Esophagus muscularis mucosa (tissue), 4 donors: ENCODE measurements around the gene RIPK3.

Experiments
- EP300 ChIP-seq: sonication (generic); formaldehyde crosslinking; IDR thresholded peaks from one replicate; pipeline ENCODE4 v1.6.1; 2017; ENCODE audit warnings: antibody characterized with exemption
- POLR2A ChIP-seq: fragments of 450-650 bp; IDR thresholded peaks from one replicate; pipeline ENCODE4 v1.6.1; 2017; ENCODE audit warnings: antibody characterized with exemption, moderate library complexity, mild to moderate bottlenecking, low read depth
- TF ChIP-seq, protein P1 (sequence below), 3 experiments: fragments of 200-600 bp in 2 of 3; fragments of 450-650 bp in 1 of 3; sonication (generic) in 2 of 3; IDR thresholded peaks; one replicate each; pipeline ENCODE4 v1.5.1; 2017 to 2019; ENCODE audit warnings: antibody characterized with exemption in 3 of 3, mild to moderate bottlenecking in 2 of 3, moderate library complexity in 1 of 3

DNA sequence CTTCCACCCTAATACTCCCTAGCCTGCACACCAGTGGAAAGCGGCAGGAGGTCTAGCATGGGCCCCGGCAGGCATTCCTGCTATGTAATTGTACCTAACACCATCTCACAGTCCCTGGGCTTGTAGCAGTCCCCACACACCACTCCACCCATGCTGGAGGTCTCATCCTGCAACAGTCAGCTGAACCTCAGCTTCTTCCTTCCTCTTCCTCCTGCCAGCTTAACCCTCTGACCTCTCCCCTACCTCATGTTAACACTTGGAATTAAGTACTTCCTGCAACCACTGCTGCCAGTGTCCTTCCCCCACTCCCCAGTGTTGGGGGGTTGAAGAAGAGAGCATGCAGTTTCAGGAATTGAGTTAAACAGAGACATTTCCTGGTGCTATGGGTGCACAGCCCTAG is 12.5 kb downstream of the RIPK3 start:
- TF ChIP-seq, protein P1, sequence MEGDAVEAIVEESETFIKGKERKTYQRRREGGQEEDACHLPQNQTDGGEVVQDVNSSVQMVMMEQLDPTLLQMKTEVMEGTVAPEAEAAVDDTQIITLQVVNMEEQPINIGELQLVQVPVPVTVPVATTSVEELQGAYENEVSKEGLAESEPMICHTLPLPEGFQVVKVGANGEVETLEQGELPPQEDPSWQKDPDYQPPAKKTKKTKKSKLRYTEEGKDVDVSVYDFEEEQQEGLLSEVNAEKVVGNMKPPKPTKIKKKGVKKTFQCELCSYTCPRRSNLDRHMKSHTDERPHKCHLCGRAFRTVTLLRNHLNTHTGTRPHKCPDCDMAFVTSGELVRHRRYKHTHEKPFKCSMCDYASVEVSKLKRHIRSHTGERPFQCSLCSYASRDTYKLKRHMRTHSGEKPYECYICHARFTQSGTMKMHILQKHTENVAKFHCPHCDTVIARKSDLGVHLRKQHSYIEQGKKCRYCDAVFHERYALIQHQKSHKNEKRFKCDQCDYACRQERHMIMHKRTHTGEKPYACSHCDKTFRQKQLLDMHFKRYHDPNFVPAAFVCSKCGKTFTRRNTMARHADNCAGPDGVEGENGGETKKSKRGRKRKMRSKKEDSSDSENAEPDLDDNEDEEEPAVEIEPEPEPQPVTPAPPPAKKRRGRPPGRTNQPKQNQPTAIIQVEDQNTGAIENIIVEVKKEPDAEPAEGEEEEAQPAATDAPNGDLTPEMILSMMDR (IDR thresholded peaks at IDR 0.05): no peak
- no peak for TF ChIP-seq POLR2A
- no peak for TF ChIP-seq EP300
